Left ventricle myocardium inferior (tissue), 1 donor: Measurements from ENCODE around the gene NEURL2. TPM values are rescaled to one million over a fixed set of nuclear protein-coding genes. Genes with fewer than 3 reads are reported as not detected.

ENCODE experiments used
- DNase-seq: peaks from one replicate; pipeline ENCODE4 v3.0.0-alpha.2; 2020
- H3K27ac ChIP-seq: fragments of 200-600 bp; replicated peaks from 2 replicates; pipeline ENCODE4 v1.8.0; 2021
- H3K27me3 ChIP-seq: fragments of 200-600 bp; 2 replicates; pipeline ENCODE4 v1.8.0; 2021; ENCODE audit warnings: low read depth
- H3K36me3 ChIP-seq: fragments of 200-600 bp; 2 replicates; pipeline ENCODE4 v1.8.0; 2021
- H3K4me1 ChIP-seq: fragments of 200-600 bp; 2 replicates; pipeline ENCODE4 v1.8.0; 2021
- H3K4me3 ChIP-seq: fragments of 200-600 bp; 2 replicates; pipeline ENCODE4 v1.8.0; 2021; ENCODE audit warnings: mild to moderate bottlenecking, moderate library complexity
- H3K9me3 ChIP-seq: fragments of 200-600 bp; replicated peaks from 2 replicates; pipeline ENCODE4 v1.8.0; 2021
- CTCF ChIP-seq: fragments of 200-600 bp; IDR thresholded peaks from 2 replicates; pipeline ENCODE4 v1.8.0; 2021; ENCODE audit warnings: antibody characterized with exemption, mild to moderate bottlenecking, borderline replicate concordance
- intact Hi-C: fragments of 100-400 bp; cut with micrococcal nuclease; formaldehyde crosslinking; loops from one replicate; pipeline ENCODE4 v1.11.0; 2022
- long read RNA-seq: library from polyadenylated mRNA; unstranded; transcript quantifications from one replicate; pipeline ENCODE4 v2.0.0, GENCODE V29; 2021
- total RNA-seq: library from RNA; stranded (reverse); fragmentation: NEBNext Ultra II Directional; extraction: Animal tissue kit (Norgen Biotek cat#: 25700); gene quantifications from one replicate; pipeline ENCODE4 v1.2.1, GENCODE V29; 2021
- donor health status: DM: no; HTN: yes; CAD: no; lungs with severe emphysema.

The NEURL2 gene
- 7.6 TPM for total RNA-seq
- long read RNA-seq, transcript NEURL2-201 (2 exons, 1,278 nt), result major isoform, 14 of 17 reads
- long read RNA-seq, partial matches to known transcripts, result 0 of 17 reads
- long read RNA-seq, other reads (novel, unspliced or antisense), result 3 of 17 reads

- H3K27me3 ChIP-seq, result no peaks in the 10 kb centered on the region
- peak within 1 kb of the TSS; percentile 83 for H3K4me3 ChIP-seq
- peaks cover 50% of the 10 kb centered on the region for H3K4me1 ChIP-seq
- peak; percentile 96 for DNase-seq
- peaks cover 57% of the 10 kb centered on the region for H3K36me3 ChIP-seq
- H3K27ac ChIP-seq, result peak within 1 kb of the TSS; percentile 94
- H3K9me3 ChIP-seq, result no peaks in the 10 kb centered on the region
- TF ChIP-seq CTCF, result no peak
- intact Hi-C loops, result loop anchor here (5.0 kb wide), 1 partner anchor 41 kb away; the partner anchor contains the start of gene PCIF1
Measured at GRCh38 chr20:45890985-45891983, at the start of gene NEURL2, which contains the start of gene CTSA. NEURL2 (minus strand) TSS chr20:45891208; CDS start chr20:45890991, 217 bp downstream. CTSA (plus strand) TSS chr20:45891335; CDS start chr20:45891569, 234 bp downstream.

DNA sequence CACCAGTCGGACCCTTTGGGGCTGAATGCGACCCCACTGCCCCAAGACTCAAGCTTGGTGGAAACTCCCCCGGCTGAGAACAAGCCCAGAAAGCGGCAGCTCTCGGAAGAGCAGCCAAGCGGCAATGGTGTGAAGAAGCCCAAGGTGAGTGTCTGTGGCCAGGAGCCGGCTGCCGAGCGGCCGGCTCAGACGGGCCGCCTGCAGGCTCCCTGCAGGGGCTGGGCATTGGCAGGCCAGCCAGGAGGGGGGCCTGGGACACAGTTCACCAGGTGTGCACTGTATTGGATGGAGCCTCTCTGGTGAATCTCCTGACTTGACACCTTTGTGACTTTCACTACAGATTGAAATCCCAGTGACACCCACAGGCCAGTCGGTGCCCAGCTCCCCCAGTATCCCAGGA lies 49.5 kb upstream of the NEURL2 start:
- Histone ChIP-seq H3K4me3 (no peak overlapping the region), H3K9me3 (no peaks in the 10 kb centered on the region), H3K4me1 (peaks cover 19% of the 10 kb centered on the region), H3K36me3 (peaks cover 85% of the 10 kb centered on the region), H3K27me3 (no peaks in the 10 kb centered on the region), H3K27ac (no peak overlapping the region)
- no peak for TF ChIP-seq CTCF
- no peak for DNase-seq
- intact Hi-C loops, result no loop called here

- no peaks in the 10 kb centered on the region for H3K9me3 ChIP-seq
- peaks cover 81% of the 10 kb centered on the region for H3K36me3 ChIP-seq
- no peaks in the 10 kb centered on the region for H3K27me3 ChIP-seq
- no peak overlapping the region for H3K4me3 ChIP-seq
- peaks cover 20% of the 10 kb centered on the region for H3K4me1 ChIP-seq
- no peak for DNase-seq
- no peak overlapping the region for H3K27ac ChIP-seq
- intact Hi-C loops, result no loop called here
- TF ChIP-seq CTCF, result no peak
Measured at GRCh38 chr20:45940053-45940452, 49.0 kb upstream of the NEURL2 start.

DNA sequence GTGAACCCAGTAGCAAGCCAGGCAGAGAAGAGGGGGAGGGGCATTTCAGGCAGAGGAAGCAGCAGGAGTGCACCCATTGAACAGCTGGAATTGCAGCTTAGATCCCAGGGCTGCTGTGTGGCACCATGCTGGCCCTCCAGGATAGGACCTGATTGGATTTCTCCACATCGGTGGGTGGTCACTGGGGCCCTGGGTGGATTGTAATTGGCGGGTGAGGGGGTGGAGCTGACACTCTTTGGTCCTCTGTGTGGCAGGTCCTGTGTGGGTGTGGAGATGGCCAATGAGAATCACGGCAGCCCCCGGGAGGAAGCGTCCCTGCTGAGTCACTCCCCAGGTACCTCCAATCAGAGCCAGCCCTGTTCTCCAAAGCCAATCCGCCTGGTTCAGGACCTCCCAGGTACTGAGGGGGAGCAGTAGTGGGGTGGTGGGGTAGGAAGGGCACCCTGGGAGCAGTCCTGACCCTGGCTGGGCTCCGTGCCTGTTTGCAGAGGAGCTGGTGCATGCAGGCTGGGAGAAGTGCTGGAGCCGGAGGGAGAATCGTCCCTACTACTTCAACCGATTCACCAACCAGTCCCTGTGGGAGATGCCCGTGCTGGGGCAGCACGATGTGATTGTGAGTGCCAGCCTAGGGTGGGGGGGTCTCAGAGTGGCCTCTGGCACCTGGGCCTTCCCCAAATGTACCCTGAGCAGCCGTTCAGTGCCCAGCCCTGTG lies 47.9 kb upstream of the NEURL2 start:
- no peaks in the 10 kb centered on the region for H3K9me3 ChIP-seq
- DNase-seq, result no peak
- no peak overlapping the region for H3K27ac ChIP-seq
- intact Hi-C loops, result no loop called here
- peaks cover 29% of the 10 kb centered on the region for H3K4me1 ChIP-seq
- H3K36me3 ChIP-seq, result peaks cover 69% of the 10 kb centered on the region
- H3K27me3 ChIP-seq, result no peaks in the 10 kb centered on the region
- TF ChIP-seq CTCF, result no peak
- no peak overlapping the region for H3K4me3 ChIP-seq

- DNase-seq, result no peak
- TF ChIP-seq CTCF, result no peak
- H3K36me3 ChIP-seq, result peaks cover 58% of the 10 kb centered on the region
- H3K27ac ChIP-seq, result no peak overlapping the region
- peaks cover 40% of the 10 kb centered on the region for H3K4me1 ChIP-seq
- H3K9me3 ChIP-seq, result no peaks in the 10 kb centered on the region
- intact Hi-C loops, result no loop called here
- no peaks in the 10 kb centered on the region for H3K27me3 ChIP-seq
- no peak overlapping the region for H3K4me3 ChIP-seq
Measured at GRCh38 chr20:45937765-45938164, 46.8 kb upstream of the NEURL2 start.
